Heart left ventricle (tissue), 16 donors: ENCODE results near the gene TNFAIP2. TPM values are rescaled to one million over a fixed set of nuclear protein-coding genes. Genes with fewer than 3 reads are reported as not detected.

Source experiments
- ATAC-seq, 4 donors: fragments of 200-7000 bp; cut with Tn5 transposase; one replicate each; pipeline ENCODE4 v1.9.1; 2020 to 2022; ENCODE audit warnings: moderate library complexity in 4 of 4, mild to moderate bottlenecking in 3 of 4, moderate number of reproducible peaks in 1 of 4
- DNase-seq, 5 donors: peaks; one replicate each; pipeline ENCODE4 v3.0.0-alpha.2; 2020
- H3K27ac ChIP-seq, 12 donors: fragments of 200-600 bp; sonication (generic) in 4 of 12; one replicate each; pipeline versions ENCODE4 v1.5.0 to v1.8.0; 2016 to 2022; ENCODE audit warnings: mild to moderate bottlenecking in 2 of 12
- H3K27me3 ChIP-seq, 9 donors: fragments of 200-600 bp; sonication (generic) in 2 of 9; one replicate each; pipeline versions ENCODE4 v1.5.1 to v1.8.0; 2016 to 2022; ENCODE audit warnings: mild to moderate bottlenecking in 3 of 9
- H3K36me3 ChIP-seq, 9 donors: fragments of 200-600 bp; sonication (generic) in 2 of 9; one replicate each; pipeline versions ENCODE4 v1.5.0 to v1.8.0; 2018 to 2022; ENCODE audit warnings: mild to moderate bottlenecking in 2 of 9
- H3K4me1 ChIP-seq, 12 donors: fragments of 200-600 bp; sonication (generic) in 4 of 12; one replicate each; pipeline versions ENCODE4 v1.5.0 to v1.8.0; 2016 to 2022; ENCODE audit warnings: mild to moderate bottlenecking in 3 of 12
- H3K4me3 ChIP-seq, 12 donors: fragments of 200-600 bp; sonication (generic) in 4 of 12; one replicate each; pipeline versions ENCODE4 v1.5.0 to v1.8.0; 2017 to 2022; ENCODE audit warnings: mild to moderate bottlenecking in 9 of 12, moderate library complexity in 4 of 12
- H3K9me3 ChIP-seq, 12 donors: fragments of 200-600 bp; sonication (generic) in 4 of 12; one replicate each; pipeline versions ENCODE4 v1.5.0 to v1.8.0; 2016 to 2022; ENCODE audit warnings: mild to moderate bottlenecking in 1 of 12
- CTCF ChIP-seq, 12 donors: fragments of 200-600 bp; sonication (generic) in 4 of 12; IDR thresholded peaks; one replicate each; pipeline versions ENCODE4 v1.5.0 to v1.8.0; 2018 to 2022; ENCODE audit warnings: antibody characterized with exemption in 12 of 12, mild to moderate bottlenecking in 5 of 12
- POLR2A ChIP-seq, 2 donors: fragments of 450-650 bp; IDR thresholded peaks; one replicate each; pipeline ENCODE4 v1.6.1; 2017; ENCODE audit warnings: antibody characterized with exemption in 2 of 2, mild to moderate bottlenecking in 2 of 2, moderate library complexity in 2 of 2
- WGBS, 4 donors: extraction: QIAGEN DNeasy Blood & Tissue Kit in 2 of 4; methylation state at CpG; one replicate each; pipeline versions ENCODE4 v1.1.5 to v1.1.7; 2013 to 2018; 5-methylcytosine and 5-hydroxymethylcytosine counted together
- intact Hi-C, 10 donors: fragments of 100-400 bp; cut with DNase I; formaldehyde crosslinking; loops; one replicate each; pipeline versions ENCODE4 v1.11.1 to v1.14.2; 2022
- polyA plus RNA-seq, 2 donors: library from polyadenylated mRNA; stranded (reverse); fragments of 200-250 nt; gene quantifications; one replicate each; pipeline ENCODE4 v1.2.3, GENCODE V29; 2013
- total RNA-seq, 9 donors: library from RNA; depleted of rRNA in 2 of 9; stranded (reverse); fragments of >200 nt in 2 of 9; fragmentation: NEBNext Ultra II Directional in 3 of 9; extraction: Animal tissue kit (Norgen Biotek cat#: 25700) in 3 of 9; gene quantifications; one replicate each; pipeline versions ENCODE4 v1.1.0 to v1.2.4, GENCODE V29; 2016 to 2023
- donor health status: ischemic (EF 13 %, LVEDD 7.1; RV severe dilation, severe dysfunction).
- donor health status: healthy with polysubstance abuse.
- donor health status: DM: no; HTN: yes; CAD: no.
- donor health status: DM: no; HTN: no; CAD: no.
- donor health status: ischemic (EF 25% LVEDD 6.9; RV normal size, moderate dysfunction).
- donor health status: ischemic (EF 25% LVEDD 5.7; RV mildly dilated, moderate dysfunction).
- donor health status: healthy.
- donor health status: DM: yes; HTN: yes; CAD: no.
- donor health status: ischemic (EF 35%, LVEDD 5.7; RV mildly dilated, moderate dysfunction).
- donor health status: nonischemic (EF 11% LVEDD 7.7; RV severe dilation, severe dysfunction).
- donor health status: DM: yes; HTN: yes; CAD: no.
- donor health status: PGD.
- donor health status: ischemic (EF 29% LVEDD 5.4; RV normal size, mild dysfunction).
- donor health status: nonischemic (EF 23%, LVEDD 6.1; RV moderate dilation, normal function).

The TNFAIP2 gene
- total and polyA plus RNA-seq, 11 donors, result 22.0 to 253 (median 33.5) TPM

- DNase-seq (no peak), ATAC-seq (peak in 2 of 4 donors; percentile 18 to 41)
- Histone ChIP-seq H3K36me3 (no peaks in the 10 kb centered on the region), H3K9me3 (no peaks in the 10 kb centered on the region), H3K27ac (peak overlapping the region in 6 of 12 donors; percentile 11 to 57 (median 39)), H3K4me3 (peak overlapping the region in 1 of 12 donors; percentile 15), H3K4me1 (peaks cover 0 to 58% (median 21%) of the 10 kb centered on the region in 12 donors), H3K27me3 (no peaks in the 10 kb centered on the region)
- intact Hi-C loops, result no loop called here
- TF ChIP-seq CTCF (IDR thresholded peaks at IDR 0.05) (no peak), POLR2A (IDR thresholded peaks at IDR 0.05) (no peak)
- 56 to 74% (median 63%) methylated on average over 13 to 14 of the region's 14 CpGs for WGBS, 4 donors
Observed at GRCh38 chr14:103110681-103111231, 12.5 kb upstream of the TNFAIP2 start.

GRCh38 chr14:103111232-103111868 lies 11.9 kb upstream of the TNFAIP2 start:
- Histone ChIP-seq H3K9me3 (no peaks in the 10 kb centered on the region), H3K27ac (peak overlapping the region in 1 of 12 donors; percentile 57), H3K4me1 (peaks cover 0 to 62% (median 21%) of the 10 kb centered on the region in 12 donors), H3K36me3 (no peaks in the 10 kb centered on the region), H3K4me3 (no peak overlapping the region), H3K27me3 (no peaks in the 10 kb centered on the region)
- 83 to 92% (median 86%) methylated on average over 2 to 6 of the region's 6 CpGs for WGBS, 4 donors
- TF ChIP-seq POLR2A (IDR thresholded peaks at IDR 0.05) (no peak), CTCF (IDR thresholded peaks at IDR 0.05) (no peak)
- no peak for DNase-seq
- ATAC-seq, result no peak
- intact Hi-C loops, result no loop called here

GRCh38 chr14:103112400-103113243 lies 10.6 kb upstream of the TNFAIP2 start:
- Histone ChIP-seq H3K27ac (no peak overlapping the region), H3K9me3 (no peaks in the 10 kb centered on the region), H3K27me3 (no peaks in the 10 kb centered on the region), H3K36me3 (no peaks in the 10 kb centered on the region), H3K4me3 (no peak overlapping the region), H3K4me1 (peaks cover 0 to 68% (median 23%) of the 10 kb centered on the region in 12 donors)
- TF ChIP-seq CTCF (IDR thresholded peaks at IDR 0.05) (no peak), POLR2A (IDR thresholded peaks at IDR 0.05) (no peak)
- intact Hi-C loops, result no loop called here
- DNase-seq (no peak), ATAC-seq (no peak)
- WGBS, 4 donors, result 71 to 80% (median 78%) methylated on average over 5 to 11 of the region's 11 CpGs

GRCh38 chr14:103113303-103113702 lies 10.0 kb upstream of the TNFAIP2 start:
- Histone ChIP-seq H3K4me1 (peaks cover 0 to 73% (median 26%) of the 10 kb centered on the region in 12 donors), H3K27me3 (no peaks in the 10 kb centered on the region), H3K9me3 (no peaks in the 10 kb centered on the region), H3K4me3 (no peak overlapping the region), H3K36me3 (no peaks in the 10 kb centered on the region), H3K27ac (no peak overlapping the region)
- WGBS, 4 donors, result 77 to 89% (median 82%) methylated on average over 4 to 5 of the region's 5 CpGs
- DNase-seq (no peak), ATAC-seq (no peak)
- TF ChIP-seq CTCF (IDR thresholded peaks at IDR 0.05), result no peak
- no peak for TF ChIP-seq POLR2A (IDR thresholded peaks at IDR 0.05)
- intact Hi-C loops, result no loop called here
